Measurements from ENCODE around the gene RHCG. TPM values are rescaled to one million over a fixed set of nuclear protein-coding genes. Genes with fewer than 3 reads are reported as not detected.
"Not testable (repeated sequence)": the region's sequence is repeated elsewhere in the genome, so short reads cannot be mapped to it uniquely, and the experiment has no call there.

RHCG gene
- polyA plus RNA-seq, 1 of the 3 experiments (the other 2 are of a cell fraction) = not detected

DNA sequence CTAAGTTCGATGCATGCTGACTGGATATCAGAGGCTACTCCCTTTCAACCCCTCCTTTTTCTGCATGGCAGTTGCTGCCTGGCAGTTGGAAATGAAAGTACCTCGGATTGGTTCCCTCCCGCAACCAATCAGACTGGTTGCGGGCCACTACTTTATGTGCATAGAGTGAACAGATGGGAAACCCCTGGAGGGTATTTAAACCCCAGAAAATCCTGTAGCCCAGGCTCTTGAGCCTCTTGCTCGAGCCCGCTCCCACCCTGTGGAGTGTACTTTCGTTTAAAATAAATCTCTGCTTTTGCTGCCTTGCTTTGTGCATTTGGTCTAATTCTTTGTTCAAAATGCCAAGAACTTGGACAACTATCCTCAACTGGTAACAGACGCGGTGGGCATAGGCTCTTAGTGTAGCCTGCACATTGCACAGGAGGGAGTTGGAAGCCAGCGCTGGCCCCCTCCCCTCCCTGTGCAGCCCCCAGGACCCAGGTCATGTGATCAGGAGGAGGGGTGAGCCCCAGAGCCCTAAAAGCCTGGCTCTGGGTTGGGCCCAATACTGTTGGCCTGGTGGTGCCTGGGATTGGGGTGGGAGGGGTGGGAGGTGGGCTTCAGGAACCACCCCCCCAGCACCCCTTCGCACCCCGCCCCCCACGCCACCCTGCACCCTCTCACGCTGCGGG lies 26.8 kb downstream of the RHCG start:
- H3K4me2 ChIP-seq = no peak overlapping the region
- no peaks in the 10 kb centered on the region for H3F3A ChIP-seq (replicated peaks; ENCODE audit: insufficient read depth)
- no peaks in the 10 kb centered on the region for H3K36me3 ChIP-seq (replicated peaks in 1 of 2; ENCODE audit: control insufficient read depth in 1 of 2, insufficient read depth in 2 of 2, low read length in 1 of 2)
- H3K79me2 ChIP-seq (ENCODE audit: insufficient read depth) = no peaks in the 10 kb centered on the region
- H3K9me3 ChIP-seq = no peaks in the 10 kb centered on the region
- DNase-seq = no peak
- 0 out of 2 replicates have a peak overlapping the region, but pooled peaks have one; percentile 40 for H2AFZ ChIP-seq (ENCODE audit: low read depth)
- TF ChIP-seq, protein P1, sequence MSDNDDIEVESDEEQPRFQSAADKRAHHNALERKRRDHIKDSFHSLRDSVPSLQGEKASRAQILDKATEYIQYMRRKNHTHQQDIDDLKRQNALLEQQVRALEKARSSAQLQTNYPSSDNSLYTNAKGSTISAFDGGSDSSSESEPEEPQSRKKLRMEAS (IDR thresholded peaks at IDR 0.05; ENCODE audit: low read depth) = no peak
- no peak for TF ChIP-seq MEF2A (IDR thresholded peaks at IDR 0.05; ENCODE audit: borderline replicate concordance, low read depth)
- no peak for TF ChIP-seq EP300 (IDR thresholded peaks at IDR 0.05; ENCODE audit: borderline replicate concordance in 1 of 2, low read depth in 1 of 2, low read length in 1 of 2)
- TF ChIP-seq RAD21 (IDR thresholded peaks at IDR 0.05; ENCODE audit: low read length) = no peak
- TF ChIP-seq CHD2 (IDR thresholded peaks at IDR 0.05; ENCODE audit: low read length, partially characterized antibody) = no peak
- TF ChIP-seq USF1 (IDR thresholded peaks at IDR 0.05; ENCODE audit: borderline replicate concordance, low read depth) = no peak
- POLR2A ChIA-PET = no interaction called here
- H4K20me1 ChIP-seq (ENCODE audit: insufficient read depth) = no peaks in the 10 kb centered on the region
- no peak overlapping the region for H3K4me3 ChIP-seq (ENCODE audit: low read depth in 2 of 2, low read length in 1 of 2)
- CTCF ChIA-PET = interaction anchor here (10.8 to 17.0 kb wide), 2 partner anchors 25 to 111 kb away, joined by 305 to 309 read pairs; no protein-coding TSS in a partner anchor
- H3K9me2 ChIP-seq = no peaks in the 10 kb centered on the region
- H3K27me3 ChIP-seq (ENCODE audit: insufficient read depth) = no peaks in the 10 kb centered on the region
- H3K9ac ChIP-seq = 0 out of 2 replicates have a peak overlapping the region, but pooled peaks have one; percentile 22
- 74% methylated on average over 10 of the region's 15 CpGs for WGBS (ENCODE audit: low lambda C conversion rate)
- peaks cover 2 to 5% of the 10 kb centered on the region in 2 experiments; a peak in 2 of 4 replicates for H3K4me1 ChIP-seq (ENCODE audit: control insufficient read depth in 1 of 2, insufficient read depth in 2 of 2, low read depth in 1 of 2, low read length in 1 of 2)
- H3K27ac ChIP-seq (ENCODE audit: low read depth in 2 of 2, low read length in 1 of 2) = peak overlapping the region in 1 of 2 experiments; percentile 34; a peak in 2 of 4 replicates

DNA sequence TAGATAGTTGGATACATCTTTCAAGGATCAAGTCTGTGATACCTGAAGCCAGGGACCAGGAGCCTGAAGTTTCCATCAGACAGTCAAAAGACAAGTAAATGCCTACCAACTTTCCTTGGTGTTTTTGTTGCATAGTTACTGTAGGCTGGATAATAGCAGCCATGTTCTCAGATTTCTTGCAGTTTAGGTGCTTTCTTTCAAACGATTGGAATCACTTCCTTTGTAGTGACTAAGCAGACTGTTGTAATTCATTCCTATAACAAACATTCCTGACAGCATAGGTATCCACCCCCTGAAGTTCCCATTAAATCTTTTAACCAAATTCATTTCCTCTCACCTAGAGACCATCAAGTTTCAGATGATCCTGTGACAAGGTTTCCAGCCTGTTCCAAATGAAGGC lies 27.6 kb downstream of the RHCG start:
- H3K9me2 ChIP-seq = not testable (repeated sequence)

DNA sequence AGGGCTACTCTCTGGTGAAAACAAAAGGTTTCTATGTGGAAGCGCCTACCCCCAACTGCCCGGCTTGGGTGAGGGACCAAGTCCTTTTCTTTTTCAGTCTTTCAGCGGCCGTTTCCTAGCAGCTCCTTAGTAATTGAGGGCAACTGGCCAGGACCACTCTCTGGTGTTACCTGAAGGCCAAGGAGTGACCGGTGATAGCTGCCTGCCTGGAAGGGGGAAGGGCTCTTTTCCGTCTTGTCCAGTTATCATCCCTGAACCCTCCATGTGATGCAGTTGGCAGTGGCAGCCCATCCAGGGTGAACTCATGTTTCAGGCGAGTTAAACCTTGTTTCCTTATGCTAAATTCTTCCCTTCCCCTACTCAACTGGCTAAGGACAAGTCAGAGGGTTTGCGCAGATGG lies 33.3 kb downstream of the RHCG start:
- no peak overlapping the region for H3K27ac ChIP-seq (ENCODE audit: low read depth in 2 of 2, low read length in 1 of 2)
- H3K36me3 ChIP-seq (replicated peaks in 1 of 2; ENCODE audit: control insufficient read depth in 1 of 2, insufficient read depth in 2 of 2, low read length in 1 of 2) = no peaks in the 10 kb centered on the region
- no peak overlapping the region for H2AFZ ChIP-seq (ENCODE audit: low read depth)
- H3K27me3 ChIP-seq (ENCODE audit: insufficient read depth) = no peaks in the 10 kb centered on the region
- H4K20me1 ChIP-seq (ENCODE audit: insufficient read depth) = no peaks in the 10 kb centered on the region
- TF ChIP-seq TEAD4 (IDR thresholded peaks at IDR 0.05; ENCODE audit: borderline replicate concordance, insufficient read depth) (no peak), GABPA (IDR thresholded peaks at IDR 0.05; ENCODE audit: low read depth) (no peak)
- TF ChIP-seq, protein P2, sequence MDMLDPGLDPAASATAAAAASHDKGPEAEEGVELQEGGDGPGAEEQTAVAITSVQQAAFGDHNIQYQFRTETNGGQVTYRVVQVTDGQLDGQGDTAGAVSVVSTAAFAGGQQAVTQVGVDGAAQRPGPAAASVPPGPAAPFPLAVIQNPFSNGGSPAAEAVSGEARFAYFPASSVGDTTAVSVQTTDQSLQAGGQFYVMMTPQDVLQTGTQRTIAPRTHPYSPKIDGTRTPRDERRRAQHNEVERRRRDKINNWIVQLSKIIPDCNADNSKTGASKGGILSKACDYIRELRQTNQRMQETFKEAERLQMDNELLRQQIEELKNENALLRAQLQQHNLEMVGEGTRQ (IDR thresholded peaks at IDR 0.05; ENCODE audit: borderline replicate concordance, low read depth, low read length) = no peak
- H3K9me2 ChIP-seq = no peaks in the 10 kb centered on the region
- H3K4me1 ChIP-seq (ENCODE audit: control insufficient read depth in 1 of 2, insufficient read depth in 2 of 2, low read depth in 1 of 2, low read length in 1 of 2) = peaks cover 0 to 6% of the 10 kb centered on the region in 2 experiments; a peak in 1 of 4 replicates
- H3K4me2 ChIP-seq = no peak overlapping the region
- no peak overlapping the region for H3K4me3 ChIP-seq (ENCODE audit: low read depth in 2 of 2, low read length in 1 of 2)
- no peaks in the 10 kb centered on the region for H3K79me2 ChIP-seq (ENCODE audit: insufficient read depth)
- no peak overlapping the region for H3K9ac ChIP-seq
- no peaks in the 10 kb centered on the region for H3F3A ChIP-seq (replicated peaks; ENCODE audit: insufficient read depth)
- 92% methylated on average over 8 of the region's 8 CpGs for WGBS (ENCODE audit: low lambda C conversion rate)
- CTCF ChIA-PET = interaction anchor here (6.6 kb wide), 1 partner anchor 20 kb away, joined by 53 read pairs; no protein-coding TSS in a partner anchor
- POLR2A ChIA-PET = no interaction called here
- no peak for DNase-seq
- H3K9me3 ChIP-seq = no peaks in the 10 kb centered on the region

More for the DNA sequence above, 27.6 kb downstream of the RHCG start:
- H4K20me1 ChIP-seq (ENCODE audit: insufficient read depth); H3K4me3 ChIP-seq (ENCODE audit: low read depth in 2 of 2, low read length in 1 of 2); H3K27me3 ChIP-seq (ENCODE audit: insufficient read depth); H3K4me2 ChIP-seq; H3K36me3 ChIP-seq (replicated peaks in 1 of 2; ENCODE audit: control insufficient read depth in 1 of 2, insufficient read depth in 2 of 2, low read length in 1 of 2); H3K79me2 ChIP-seq (ENCODE audit: insufficient read depth); DNase-seq; H3K4me1 ChIP-seq (ENCODE audit: control insufficient read depth in 1 of 2, insufficient read depth in 2 of 2, low read depth in 1 of 2, low read length in 1 of 2); H3F3A ChIP-seq (replicated peaks; ENCODE audit: insufficient read depth); POLR2A ChIA-PET; H3K9me3 ChIP-seq: not testable (repeated sequence)
- WGBS (ENCODE audit: low lambda C conversion rate) = 14% methylated on average over 1 of the region's 1 CpG
- H3K9ac ChIP-seq = peak overlapping the region; percentile 22; the same call in 1 of the 2 replicates
- peak overlapping the region in 1 of 2 experiments; percentile 34; a peak in 2 of 4 replicates for H3K27ac ChIP-seq (ENCODE audit: low read depth in 2 of 2, low read length in 1 of 2)
- CTCF ChIA-PET = interaction anchor here (0.9 to 6.6 kb wide), 4 partner anchors 19 to 110 kb away, joined by 3 to 53 read pairs (median 14); no protein-coding TSS in a partner anchor
- 0 out of 2 replicates have a peak overlapping the region, but pooled peaks have one; percentile 40 for H2AFZ ChIP-seq (ENCODE audit: low read depth)

Measured in SK-N-SH (cell line).